Stimulated activated naive CD8-positive, alpha-beta T cell treated with anti-CD3 and anti-CD28 coated beads, Interleukin-15, amount 100 ng/mL, for 72 hours (primary cell): ENCODE results near the gene TMEM87B.
A peak's percentile ranks its signal among the peaks of the same experiment; 100 is the strongest.

ENCODE experiments used
- ATAC-seq: fragments of 150-1000 bp; cut with Tn5 transposase; 2 replicates; pipeline ENCODE4 v1.10.0; 2021; ENCODE audit warnings: mild to moderate bottlenecking, moderate library complexity
- DNase-seq, 2 donors: peaks; one replicate each; pipeline ENCODE4 v3.0.0; 2021 to 2022
- H3K27ac Mint-ChIP-seq, 2 donors: one replicate each; pipeline ENCODE4 v1.8.0; 2022; ENCODE audit warnings: mild to moderate bottlenecking in 2 of 2, mixed read lengths in 2 of 2, moderate library complexity in 2 of 2
- H3K27me3 Mint-ChIP-seq: one replicate; pipeline ENCODE4 v1.8.0; 2022; ENCODE audit warnings: mixed read lengths
- H3K4me1 Mint-ChIP-seq: one replicate; pipeline ENCODE4 v1.8.0; 2022; ENCODE audit warnings: mild to moderate bottlenecking, mixed read lengths
- H3K4me3 Mint-ChIP-seq, 2 donors: one replicate each; pipeline ENCODE4 v1.8.0; 2022; ENCODE audit warnings: mild to moderate bottlenecking in 2 of 2, mixed read lengths in 2 of 2, moderate library complexity in 1 of 2
- H3K9me3 Mint-ChIP-seq, 2 donors: one replicate each; pipeline ENCODE4 v1.8.0; 2022; ENCODE audit warnings: mixed read lengths in 2 of 2

The TMEM87B gene

DNA sequence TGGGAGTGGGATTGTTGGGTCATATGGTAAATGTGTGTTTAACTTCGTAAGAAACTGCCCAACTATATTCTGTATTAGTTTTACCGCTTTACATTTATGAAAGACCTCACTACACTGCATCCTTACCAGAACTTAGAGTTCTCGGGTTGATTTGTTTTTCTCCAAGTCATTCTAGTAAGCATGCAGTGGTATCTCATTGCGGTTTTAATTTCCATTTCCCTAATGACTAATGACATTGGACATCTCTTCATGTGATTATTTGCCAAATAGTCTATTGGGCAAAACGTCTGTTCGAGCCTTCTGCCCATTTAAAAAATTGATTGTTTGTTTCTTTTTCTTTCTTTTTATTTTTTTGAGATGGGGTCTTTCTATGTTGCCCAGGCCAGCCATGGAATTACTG lies 89.9 kb downstream of the TMEM87B start:
- Mint-ChIP-seq H3K27me3 (peaks cover 26% of the 10 kb centered on the region), H3K4me1 (no peaks in the 10 kb centered on the region), H3K9me3 (no peaks in the 10 kb centered on the region), H3K4me3 (no peak overlapping the region), H3K27ac (no peak overlapping the region)
- ATAC-seq (no peak), DNase-seq (no peak)

DNA sequence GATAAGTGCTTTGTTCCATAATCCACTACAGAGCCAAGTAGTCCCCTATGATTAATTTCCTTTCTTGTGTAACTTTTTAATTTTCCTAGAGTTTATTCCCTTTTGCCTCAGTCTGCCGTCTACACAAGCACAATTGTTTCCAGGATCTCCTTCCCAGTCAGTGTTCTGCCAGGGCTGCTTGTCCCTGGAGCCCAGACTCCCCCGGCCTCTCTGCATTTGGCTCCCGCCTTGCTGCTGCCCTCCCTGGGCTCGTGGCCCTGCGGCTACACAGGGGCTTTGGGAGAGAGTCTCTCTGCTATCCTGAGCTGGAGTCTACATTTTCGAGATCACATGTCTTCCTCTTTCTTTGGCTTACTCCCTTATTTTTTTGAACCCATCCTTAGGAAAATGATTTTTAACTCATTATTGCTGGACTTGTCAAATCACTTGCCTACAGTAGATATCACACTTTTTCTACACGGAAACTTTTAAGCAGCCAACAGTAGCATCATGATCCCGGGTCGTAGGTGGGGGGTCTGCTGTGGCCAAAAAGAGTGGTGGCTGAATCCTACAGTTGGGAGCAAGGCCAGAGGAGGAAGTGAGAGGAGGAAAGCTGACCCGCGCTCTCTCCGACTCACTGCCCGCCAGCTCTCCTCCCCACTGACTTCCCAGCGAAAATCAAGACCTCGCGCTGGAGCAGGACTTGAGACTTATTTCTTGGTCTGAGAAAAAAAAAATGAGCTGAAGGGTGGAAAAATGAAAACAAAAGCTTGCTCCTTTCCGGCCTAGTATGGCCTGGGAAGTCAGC lies 92.5 kb downstream of the TMEM87B start:
- ATAC-seq (no peak), DNase-seq (no peak)
- H3K27ac Mint-ChIP-seq = no peak overlapping the region
- H3K9me3 Mint-ChIP-seq = no peaks in the 10 kb centered on the region
- no peak overlapping the region for H3K4me3 Mint-ChIP-seq
- H3K27me3 Mint-ChIP-seq = peaks cover 12% of the 10 kb centered on the region
- H3K4me1 Mint-ChIP-seq = peaks cover 10% of the 10 kb centered on the region

DNA sequence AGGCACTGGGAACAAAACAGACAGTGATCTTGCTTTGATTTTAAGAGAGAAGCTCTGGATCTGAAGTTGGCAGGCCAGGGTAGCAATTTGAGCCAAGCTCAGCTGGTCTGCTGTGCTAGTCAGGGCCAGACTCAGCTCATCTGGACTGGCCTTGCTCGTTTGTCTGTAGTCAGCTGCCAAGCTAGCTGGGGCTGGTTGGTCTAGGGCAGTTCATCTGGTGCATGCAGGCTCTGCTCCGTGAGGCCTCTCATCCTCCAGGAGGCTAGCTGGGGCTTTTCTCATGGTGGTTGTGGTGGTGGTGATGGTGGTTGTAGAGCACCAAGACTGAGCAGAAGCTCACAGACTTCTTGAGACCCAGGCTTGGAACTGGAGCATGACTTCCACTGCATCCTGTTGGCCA lies 93.4 kb downstream of the TMEM87B start:
- no peaks in the 10 kb centered on the region for H3K9me3 Mint-ChIP-seq
- ATAC-seq (no peak), DNase-seq (no peak)
- peaks cover 12% of the 10 kb centered on the region for H3K27me3 Mint-ChIP-seq
- no peak overlapping the region for H3K27ac Mint-ChIP-seq
- H3K4me3 Mint-ChIP-seq = no peak overlapping the region
- peaks cover 17% of the 10 kb centered on the region for H3K4me1 Mint-ChIP-seq

DNA sequence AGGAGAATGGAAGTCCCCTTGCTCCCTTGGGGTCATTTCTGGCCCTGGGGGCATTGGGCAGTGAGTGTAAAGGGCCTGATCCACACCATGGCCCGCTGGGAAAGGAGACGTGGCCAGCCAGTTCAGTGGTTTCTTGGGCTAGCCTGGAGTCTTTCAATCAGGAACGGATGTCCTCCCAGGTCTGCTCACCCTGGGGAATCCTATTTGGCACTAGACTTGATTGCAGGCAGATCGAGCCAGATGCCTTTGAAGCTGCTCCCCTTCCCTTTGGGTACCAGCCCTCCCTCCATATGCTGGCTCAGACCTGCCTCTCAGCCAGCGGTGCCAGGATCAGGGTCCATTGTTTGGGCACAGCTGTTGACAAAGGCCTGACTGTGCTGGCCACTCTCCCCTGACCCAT lies 94.1 kb downstream of the TMEM87B start:
- Mint-ChIP-seq H3K4me1 (peaks cover 24% of the 10 kb centered on the region), H3K4me3 (no peak overlapping the region), H3K27ac (no peak overlapping the region), H3K9me3 (no peaks in the 10 kb centered on the region), H3K27me3 (peaks cover 12% of the 10 kb centered on the region)
- no peak for ATAC-seq
- DNase-seq = no peak

DNA sequence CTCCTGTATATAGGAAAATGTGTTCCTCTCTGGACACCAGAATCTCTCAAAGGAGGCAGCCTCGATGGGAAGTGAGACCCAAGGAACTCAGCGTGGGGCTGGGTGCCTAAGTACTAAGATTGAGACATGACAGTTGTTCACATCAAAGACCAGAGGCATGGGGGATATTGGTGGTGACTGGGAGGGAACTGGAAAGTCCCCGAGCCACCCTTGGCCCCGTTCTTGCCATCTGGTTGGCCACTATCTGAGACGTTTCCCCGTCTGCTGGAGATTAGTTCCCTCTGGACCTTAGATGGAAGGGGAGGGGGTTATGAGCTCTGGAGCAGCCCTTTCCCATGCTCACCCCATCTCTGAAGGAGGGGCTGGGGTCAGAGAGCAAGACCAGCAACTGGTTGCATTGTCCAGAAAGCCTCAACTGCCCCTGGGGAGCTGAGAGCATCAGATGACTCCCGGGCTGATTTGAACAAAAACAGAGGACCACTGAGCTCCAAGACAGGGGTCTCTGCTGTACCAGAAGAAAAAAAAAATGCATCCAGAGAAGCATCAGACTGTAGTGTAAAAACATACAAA lies 94.9 kb downstream of the TMEM87B start:
- no peak for ATAC-seq
- no peaks in the 10 kb centered on the region for H3K9me3 Mint-ChIP-seq

DNA sequence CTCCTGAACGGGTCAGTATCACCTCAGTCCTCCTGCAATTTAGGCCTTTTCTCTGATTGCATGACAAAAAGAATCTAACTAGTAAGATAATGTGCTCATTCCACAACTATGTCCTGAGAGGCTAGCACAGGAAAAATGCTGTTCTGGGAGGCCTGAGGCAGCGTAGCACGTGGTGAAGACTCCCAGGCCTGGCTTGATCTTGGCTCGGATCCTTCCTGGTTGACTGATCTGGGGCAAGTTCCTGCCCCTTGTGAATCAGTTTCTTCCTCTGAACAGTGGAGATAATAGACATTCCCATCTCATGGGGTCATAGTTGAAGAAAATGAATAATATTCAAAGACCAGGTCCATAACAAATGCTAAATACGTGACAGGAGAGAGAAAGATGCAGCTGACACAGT lies 95.4 kb downstream of the TMEM87B start:
- no peaks in the 10 kb centered on the region for H3K9me3 Mint-ChIP-seq

More for the DNA sequence above, 94.9 kb downstream of the TMEM87B start:
- Mint-ChIP-seq H3K27me3 (peaks cover 12% of the 10 kb centered on the region), H3K4me1 (peaks cover 32% of the 10 kb centered on the region), H3K27ac (no peak overlapping the region), H3K4me3 (no peak overlapping the region)
- no peak for DNase-seq

DNA sequence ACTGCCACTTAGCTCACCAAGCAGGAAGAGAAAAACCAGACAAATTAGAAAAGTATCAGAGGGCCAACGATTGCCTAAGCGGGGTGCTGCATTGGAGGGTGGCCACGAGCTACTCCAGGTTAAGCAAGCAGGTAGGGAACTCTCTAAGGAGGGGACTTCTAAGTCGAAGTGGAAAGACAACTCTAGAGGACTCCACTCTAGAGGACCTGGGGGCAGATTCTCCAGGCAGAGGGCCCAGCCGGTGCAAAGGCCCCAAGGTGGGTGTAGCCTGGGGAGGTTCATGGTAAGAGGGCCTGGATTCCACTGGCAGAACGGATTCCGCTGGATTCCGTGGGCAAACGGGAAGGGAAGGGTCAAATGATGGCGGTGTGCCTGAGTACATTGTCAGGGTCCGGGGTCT lies 95.8 kb downstream of the TMEM87B start:
- Mint-ChIP-seq H3K9me3 (no peaks in the 10 kb centered on the region), H3K4me3 (no peak overlapping the region), H3K4me1 (peaks cover 41% of the 10 kb centered on the region), H3K27ac (no peak overlapping the region), H3K27me3 (peaks cover 12% of the 10 kb centered on the region)
- DNase-seq (no peak), ATAC-seq (no peak)

More for the DNA sequence above, 95.4 kb downstream of the TMEM87B start:
- H3K4me1 Mint-ChIP-seq = peaks cover 37% of the 10 kb centered on the region
- H3K27me3 Mint-ChIP-seq = peaks cover 12% of the 10 kb centered on the region
- no peak for ATAC-seq
- no peak overlapping the region for H3K27ac Mint-ChIP-seq
- DNase-seq = no peak
- no peak overlapping the region for H3K4me3 Mint-ChIP-seq

DNA sequence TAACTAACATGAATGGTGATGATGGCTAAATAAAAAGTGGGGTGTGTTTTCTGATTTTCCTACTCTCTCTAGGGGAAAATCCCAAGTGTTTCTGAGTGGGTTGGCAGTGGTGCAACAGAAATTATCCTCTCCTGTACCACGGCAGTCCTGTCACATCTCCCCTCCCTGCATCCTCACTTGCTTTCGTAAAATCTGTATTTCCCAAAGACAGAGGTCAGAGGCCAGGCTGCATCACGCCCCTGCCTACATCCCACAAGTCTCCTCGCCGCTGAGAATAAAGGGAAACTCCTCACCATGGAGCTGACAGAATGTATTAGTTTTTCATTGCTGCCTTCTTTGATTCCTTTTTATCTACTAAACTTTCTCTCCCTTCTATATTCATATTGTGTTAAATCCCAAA lies 96.2 kb downstream of the TMEM87B start:
- H3K27me3 Mint-ChIP-seq = peaks cover 12% of the 10 kb centered on the region
- H3K4me3 Mint-ChIP-seq = no peak overlapping the region
- ATAC-seq (no peak), DNase-seq (no peak)
- H3K4me1 Mint-ChIP-seq = peaks cover 45% of the 10 kb centered on the region
- no peaks in the 10 kb centered on the region for H3K9me3 Mint-ChIP-seq
- no peak overlapping the region for H3K27ac Mint-ChIP-seq

DNA sequence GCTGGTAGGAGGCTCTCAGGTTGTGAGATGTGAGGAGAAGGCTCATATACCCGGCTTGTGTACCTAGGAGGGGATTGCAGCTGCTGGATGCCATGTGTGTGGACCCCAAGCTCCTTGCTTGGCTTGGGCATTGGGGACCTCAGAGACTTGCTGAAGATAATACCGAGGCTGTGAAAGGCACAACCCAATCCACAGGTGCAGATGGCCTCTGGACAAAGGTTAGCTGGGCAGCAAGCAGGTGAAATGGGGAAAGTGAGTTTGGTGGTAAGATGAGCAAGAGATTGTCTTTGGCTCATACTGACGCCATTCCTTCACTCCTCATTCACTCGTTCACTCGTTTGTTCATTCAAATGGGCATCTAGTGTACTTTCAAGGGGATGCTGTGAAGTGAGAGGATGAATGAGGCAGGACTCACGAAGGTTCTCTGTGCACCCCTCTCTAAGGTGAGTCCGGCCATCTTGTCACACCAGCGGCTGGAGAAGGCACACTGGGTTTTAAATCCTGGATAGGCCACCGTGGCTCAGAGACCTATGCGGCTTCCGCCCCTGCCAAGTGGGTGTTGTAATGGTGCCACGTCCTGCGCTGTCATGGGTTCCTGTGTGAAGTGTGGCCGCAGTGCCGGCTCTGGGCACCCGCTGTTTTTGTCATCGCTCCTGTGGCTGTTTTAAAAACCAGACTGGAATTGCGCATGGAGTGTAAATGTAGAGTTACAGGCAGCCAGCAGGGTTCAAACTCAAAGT lies 96.8 kb downstream of the TMEM87B start:
- Mint-ChIP-seq H3K27ac (no peak overlapping the region), H3K27me3 (peaks cover 12% of the 10 kb centered on the region), H3K4me1 (peaks cover 51% of the 10 kb centered on the region), H3K9me3 (no peaks in the 10 kb centered on the region), H3K4me3 (no peak overlapping the region)
- ATAC-seq = no peak
- no peak for DNase-seq

DNA sequence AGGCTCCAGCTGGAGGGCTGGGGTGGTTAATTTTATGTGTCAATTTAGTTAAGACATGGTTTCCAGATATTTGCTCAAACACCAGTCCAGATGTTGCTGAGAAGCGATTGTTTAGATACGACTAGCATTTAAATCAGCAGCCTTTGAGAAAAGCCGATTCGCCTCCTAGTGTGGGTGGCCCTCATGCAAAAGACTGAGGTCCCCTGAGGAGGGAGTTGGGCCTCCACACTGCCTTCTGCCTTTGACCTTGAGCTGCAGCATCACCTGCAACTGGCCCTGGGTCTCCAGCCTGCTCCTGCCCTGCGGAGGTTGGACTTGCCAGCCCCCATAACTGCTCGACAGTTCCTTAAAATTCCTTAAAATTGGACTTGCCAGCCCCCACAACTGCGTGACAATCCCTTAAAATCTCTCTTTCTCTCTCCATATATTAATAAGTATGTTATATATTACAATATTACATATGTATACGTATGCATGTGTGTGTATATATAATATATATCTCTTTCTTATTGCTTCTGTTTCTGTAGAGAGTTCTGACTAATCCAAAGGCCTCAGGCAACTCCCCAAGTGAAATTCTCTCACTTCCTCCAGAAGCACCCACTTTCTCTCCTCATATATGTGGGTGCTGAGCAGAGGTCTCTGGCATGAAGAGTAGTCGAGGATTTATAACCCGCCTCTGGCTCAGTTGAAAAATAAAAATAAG lies 97.6 kb downstream of the TMEM87B start:
- ATAC-seq (no peak), DNase-seq (no peak)
- H3K4me3 Mint-ChIP-seq = no peak overlapping the region
- peaks cover 5% of the 10 kb centered on the region for H3K27me3 Mint-ChIP-seq
- H3K4me1 Mint-ChIP-seq = peaks cover 59% of the 10 kb centered on the region
- H3K27ac Mint-ChIP-seq = peak overlapping the region in 1 of 2 donors; percentile 63
- no peaks in the 10 kb centered on the region for H3K9me3 Mint-ChIP-seq

DNA sequence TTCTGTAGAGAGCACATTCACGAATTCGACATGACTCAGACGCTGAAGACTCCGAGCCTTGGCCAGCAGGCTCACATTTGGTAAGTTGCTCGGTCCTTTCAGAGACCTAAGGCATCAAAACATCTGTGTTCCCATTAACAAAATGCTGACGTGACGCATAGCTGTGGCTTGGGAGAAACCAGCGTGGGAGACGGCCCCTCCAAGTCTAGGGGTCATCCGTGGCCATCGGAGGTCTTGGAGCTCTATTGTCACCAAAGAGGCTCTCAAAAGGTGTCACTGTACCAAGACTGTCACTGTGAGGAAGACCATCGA lies 98.1 kb downstream of the TMEM87B start:
- H3K27ac Mint-ChIP-seq = peak overlapping the region; percentile 36 to 63
- no peak overlapping the region for H3K4me3 Mint-ChIP-seq
- no peaks in the 10 kb centered on the region for H3K9me3 Mint-ChIP-seq
- ATAC-seq (no peak), DNase-seq (no peak)
- no peaks in the 10 kb centered on the region for H3K27me3 Mint-ChIP-seq
- peaks cover 64% of the 10 kb centered on the region for H3K4me1 Mint-ChIP-seq

DNA sequence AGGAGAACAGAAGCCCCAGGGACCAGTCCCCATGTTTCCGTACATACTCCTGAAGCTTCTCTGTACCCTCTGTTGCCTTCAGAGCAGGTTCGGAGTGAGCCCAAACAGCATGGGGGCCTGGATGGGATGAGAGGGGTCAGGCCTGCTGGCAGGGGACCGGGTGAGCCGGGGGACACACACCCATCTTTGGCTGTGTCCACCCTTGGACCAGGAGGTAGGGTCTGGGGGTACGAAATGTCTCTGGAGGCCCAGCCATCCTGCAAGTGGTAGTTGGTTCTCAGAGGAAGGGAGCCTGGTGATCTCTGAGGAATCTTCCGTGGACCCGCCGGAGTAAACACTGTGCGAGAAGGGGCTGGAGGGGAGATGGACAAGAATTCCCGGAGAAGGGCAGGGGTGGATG lies 98.4 kb downstream of the TMEM87B start:
- peaks cover 64% of the 10 kb centered on the region for H3K4me1 Mint-ChIP-seq
- no peak for DNase-seq
- no peak overlapping the region for H3K4me3 Mint-ChIP-seq
- H3K9me3 Mint-ChIP-seq = no peaks in the 10 kb centered on the region
- ATAC-seq = no peak
- H3K27ac Mint-ChIP-seq = peak overlapping the region; percentile 19 to 36
- H3K27me3 Mint-ChIP-seq = no peaks in the 10 kb centered on the region

DNA sequence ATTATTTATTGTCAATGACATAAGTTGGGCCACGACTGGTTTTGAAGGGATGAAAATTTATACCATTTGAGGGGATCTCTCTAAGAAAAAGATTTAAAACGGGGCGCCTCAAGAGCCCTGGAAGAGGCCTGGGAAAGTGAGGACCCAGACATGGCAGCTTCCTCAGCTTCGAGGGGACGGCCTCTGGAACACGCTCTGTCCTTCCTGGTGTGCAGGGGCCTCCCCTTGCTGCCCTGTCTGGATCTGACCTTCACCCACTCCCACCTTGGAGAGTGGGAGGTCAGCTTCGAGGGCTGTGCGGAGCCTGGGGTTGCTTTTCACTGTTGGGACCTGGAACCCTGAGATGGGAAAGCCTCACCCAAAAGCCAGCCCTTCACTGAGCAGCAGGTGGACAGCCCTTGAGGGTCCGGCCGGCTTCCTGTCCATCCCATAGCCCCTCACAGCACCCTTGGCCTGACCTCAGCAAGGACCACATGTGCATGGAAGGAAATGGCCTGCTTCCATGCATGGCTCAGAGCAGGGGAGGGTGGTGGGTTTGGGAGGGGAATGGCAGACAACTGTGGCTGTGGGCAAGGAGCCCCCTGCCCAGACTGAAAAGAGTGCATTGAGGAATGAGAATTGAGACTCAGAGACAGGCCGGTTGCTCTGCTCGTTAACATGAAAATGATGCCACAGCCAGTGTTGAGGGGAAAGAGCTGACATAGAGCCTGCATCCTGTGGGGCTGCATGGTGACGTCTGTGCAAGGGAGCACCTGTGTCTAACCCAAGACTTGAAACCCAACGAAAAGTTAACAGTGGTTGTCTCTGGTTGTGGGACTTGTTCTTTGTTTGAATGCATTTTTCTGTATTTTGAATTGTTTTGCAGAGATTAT lies 99.4 kb downstream of the TMEM87B start:
- no peaks in the 10 kb centered on the region for H3K9me3 Mint-ChIP-seq
- peak overlapping the region; percentile 93 to 94 for H3K27ac Mint-ChIP-seq
- ATAC-seq (peak; percentile 86), DNase-seq (peak; percentile 21 to 71)
- peak overlapping the region in 1 of 2 donors; percentile 24 for H3K4me3 Mint-ChIP-seq
- peaks cover 64% of the 10 kb centered on the region for H3K4me1 Mint-ChIP-seq
- no peaks in the 10 kb centered on the region for H3K27me3 Mint-ChIP-seq

DNA sequence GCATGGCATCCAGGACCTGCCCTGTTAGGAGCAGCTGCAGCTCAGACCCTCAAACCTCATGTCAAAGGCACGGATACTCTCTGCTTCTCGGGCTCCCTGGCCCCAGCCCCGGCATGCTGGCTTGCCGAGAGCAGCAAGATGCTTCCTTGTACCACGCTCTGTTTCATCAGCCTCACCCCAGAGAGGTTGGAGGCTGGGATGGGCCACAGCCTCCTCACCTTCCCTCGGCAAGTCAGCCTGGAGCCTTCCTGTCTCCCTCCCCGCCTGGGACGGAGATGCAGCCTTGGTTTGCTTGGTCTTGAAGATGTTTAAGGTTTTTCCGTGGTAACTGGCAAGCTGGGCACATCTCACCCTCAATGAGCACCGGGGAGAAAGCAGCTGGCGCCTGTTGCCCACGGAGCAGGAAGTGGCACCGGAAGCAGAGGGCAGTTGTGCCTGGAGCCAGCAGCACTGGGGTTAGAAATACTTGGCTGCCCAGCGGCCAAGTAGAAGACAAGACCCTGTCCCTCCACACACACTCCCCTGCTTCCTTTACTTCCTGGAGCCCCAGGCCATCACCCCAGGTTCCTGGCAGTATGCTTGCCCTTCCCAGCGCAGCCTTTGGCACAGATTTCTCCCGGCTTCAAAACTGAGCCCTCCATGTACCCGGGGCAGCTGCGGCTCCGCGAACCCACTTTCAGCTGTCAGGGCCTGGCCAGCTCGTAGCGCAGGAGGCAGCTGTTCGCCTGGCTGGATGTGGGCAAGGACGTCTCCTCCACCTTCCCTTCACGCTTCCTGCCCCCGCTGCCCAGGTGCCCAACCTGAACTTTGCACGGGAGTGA lies 100.5 kb downstream of the TMEM87B start:
- peak overlapping the region; percentile 62 to 83 for H3K4me3 Mint-ChIP-seq
- H3K4me1 Mint-ChIP-seq = peaks cover 64% of the 10 kb centered on the region
- peak; percentile 39 to 61 for DNase-seq
- H3K9me3 Mint-ChIP-seq = no peaks in the 10 kb centered on the region
- peak; percentile 51 for ATAC-seq
- peak overlapping the region; percentile 89 to 96 for H3K27ac Mint-ChIP-seq
- no peaks in the 10 kb centered on the region for H3K27me3 Mint-ChIP-seq
